Peyer's patch (tissue), 4 donors: ENCODE data around the gene DCST1.

ENCODE experiments used
- CTCF ChIP-seq, 6 experiments: fragments of 450-650 bp in 4 of 6; fragments of 200-600 bp in 2 of 6; sonication (generic) in 1 of 6; IDR thresholded peaks; one replicate each; pipeline ENCODE4 v1.5.1; 2017 to 2019; ENCODE audit warnings: antibody characterized with exemption in 6 of 6, mild to moderate bottlenecking in 3 of 6, moderate library complexity in 1 of 6
- POLR2A ChIP-seq, 2 donors: fragments of 450-650 bp; IDR thresholded peaks; one replicate each; pipeline ENCODE4 v1.5.1; 2017; ENCODE audit warnings: antibody characterized with exemption in 2 of 2, mild to moderate bottlenecking in 2 of 2, moderate library complexity in 2 of 2

- no peak for TF ChIP-seq CTCF (IDR thresholded peaks at IDR 0.05)
- TF ChIP-seq POLR2A (IDR thresholded peaks at IDR 0.05): no peak
Measured at GRCh38 chr1:155011437-155012025, 22.1 kb upstream of the DCST1 start.
